Left lung (tissue), 10 donors: ENCODE measurements around the gene HMG20A. TPM values are rescaled to one million over a fixed set of nuclear protein-coding genes. Genes with fewer than 3 reads are reported as not detected.
A peak's percentile ranks its signal among the peaks of the same experiment; 100 is the strongest.

Experiments
- ATAC-seq: fragments of 200-7000 bp; cut with Tn5 transposase; one replicate; pipeline ENCODE4 v1.9.1; 2020; ENCODE audit warnings: moderate library complexity
- DNase-seq, 4 donors: peaks; one replicate each; pipeline ENCODE4 v3.0.0-alpha.2; 2013 to 2020
- H3K27ac ChIP-seq, 2 donors: fragments of 200-600 bp; sonication (generic) in 1 of 2; one replicate each; pipeline versions ENCODE4 v1.5.0 to v1.8.0; 2020 to 2021
- H3K27me3 ChIP-seq, 2 donors: fragments of 200-600 bp; sonication (generic) in 1 of 2; one replicate each; pipeline versions ENCODE4 v1.5.0 to v1.8.0; 2020 to 2021
- H3K36me3 ChIP-seq, 2 donors: fragments of 200-600 bp; sonication (generic) in 1 of 2; one replicate each; pipeline versions ENCODE4 v1.5.0 to v1.8.0; 2020 to 2021
- H3K4me1 ChIP-seq, 2 donors: fragments of 200-600 bp; one replicate each; pipeline ENCODE4 v1.8.0; 2021
- H3K4me3 ChIP-seq, 2 donors: fragments of 200-600 bp; sonication (generic) in 1 of 2; one replicate each; pipeline versions ENCODE4 v1.5.0 to v1.8.0; 2020 to 2021; ENCODE audit warnings: mild to moderate bottlenecking in 1 of 2
- H3K9me3 ChIP-seq, 2 donors: fragments of 200-600 bp; sonication (generic) in 1 of 2; one replicate each; pipeline versions ENCODE4 v1.5.0 to v1.8.0; 2020 to 2021
- intact Hi-C, 2 donors: fragments of 100-400 bp; cut with DNase I; formaldehyde crosslinking; loops; one replicate each; pipeline versions ENCODE4 v1.11.2 to v1.14.2; 2022
- polyA plus RNA-seq, 6 donors: library from polyadenylated mRNA; unstranded; fragments of 120-200 nt; gene quantifications; one replicate each; pipeline ENCODE4 v1.2.1, GENCODE V29; 2013; ENCODE audit not compliant: insufficient read length in 6 of 6
- total RNA-seq, 2 donors: library from RNA; stranded (reverse); fragmentation: NEBNext Ultra II Directional; extraction: Animal tissue kit (Norgen Biotek cat#: 25700); gene quantifications; one replicate each; pipeline ENCODE4 v1.2.1, GENCODE V29; 2021
- TF ChIP-seq, protein P1 (sequence below), 2 donors: fragments of 200-600 bp; sonication (generic) in 1 of 2; IDR thresholded peaks; one replicate each; pipeline versions ENCODE4 v1.5.0 to v1.8.0; 2021; ENCODE audit warnings: antibody characterized with exemption in 2 of 2
- donor health status: DM: no; HTN: yes; CAD: no.
- donor health status: DM: no; HTN: no; CAD: no.

The HMG20A gene
- total and polyA plus RNA-seq, 8 donors, result 34.9 to 93.5 (median 76.5) TPM

DNA sequence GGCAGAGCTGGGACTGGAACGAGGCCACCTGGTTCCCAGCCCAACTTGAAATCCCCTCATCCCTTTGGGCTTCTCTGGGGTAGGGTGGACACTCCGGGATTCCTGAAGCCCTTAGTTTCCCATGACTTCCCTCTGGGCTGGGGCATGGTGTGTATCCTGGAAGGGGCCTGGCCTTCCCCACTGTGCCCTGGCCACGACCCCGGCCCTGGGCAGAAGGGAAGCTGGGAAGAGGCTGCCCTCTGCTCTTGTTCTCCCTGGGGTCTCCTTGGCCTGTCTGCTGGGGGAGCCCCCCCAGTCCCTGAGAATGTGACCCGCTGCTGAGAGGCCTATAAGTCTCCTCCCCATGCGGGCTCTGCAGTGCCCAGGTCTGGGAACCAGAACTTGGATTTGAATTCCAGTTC, 107.1 kb downstream of the HMG20A start:
- DNase-seq (peak in 1 of 4 donors; percentile 28), ATAC-seq (peak; percentile 9)
- Histone ChIP-seq H3K36me3 (no peaks in the 10 kb centered on the region), H3K4me3 (no peak overlapping the region), H3K4me1 (peaks cover 0 to 8% of the 10 kb centered on the region in 2 donors), H3K27ac (peak overlapping the region in 1 of 2 donors; percentile 7), H3K27me3 (no peaks in the 10 kb centered on the region), H3K9me3 (no peaks in the 10 kb centered on the region)
- TF ChIP-seq, protein P1, sequence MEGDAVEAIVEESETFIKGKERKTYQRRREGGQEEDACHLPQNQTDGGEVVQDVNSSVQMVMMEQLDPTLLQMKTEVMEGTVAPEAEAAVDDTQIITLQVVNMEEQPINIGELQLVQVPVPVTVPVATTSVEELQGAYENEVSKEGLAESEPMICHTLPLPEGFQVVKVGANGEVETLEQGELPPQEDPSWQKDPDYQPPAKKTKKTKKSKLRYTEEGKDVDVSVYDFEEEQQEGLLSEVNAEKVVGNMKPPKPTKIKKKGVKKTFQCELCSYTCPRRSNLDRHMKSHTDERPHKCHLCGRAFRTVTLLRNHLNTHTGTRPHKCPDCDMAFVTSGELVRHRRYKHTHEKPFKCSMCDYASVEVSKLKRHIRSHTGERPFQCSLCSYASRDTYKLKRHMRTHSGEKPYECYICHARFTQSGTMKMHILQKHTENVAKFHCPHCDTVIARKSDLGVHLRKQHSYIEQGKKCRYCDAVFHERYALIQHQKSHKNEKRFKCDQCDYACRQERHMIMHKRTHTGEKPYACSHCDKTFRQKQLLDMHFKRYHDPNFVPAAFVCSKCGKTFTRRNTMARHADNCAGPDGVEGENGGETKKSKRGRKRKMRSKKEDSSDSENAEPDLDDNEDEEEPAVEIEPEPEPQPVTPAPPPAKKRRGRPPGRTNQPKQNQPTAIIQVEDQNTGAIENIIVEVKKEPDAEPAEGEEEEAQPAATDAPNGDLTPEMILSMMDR (IDR thresholded peaks at IDR 0.05), result no peak
- intact Hi-C loops, result no loop called here

DNA sequence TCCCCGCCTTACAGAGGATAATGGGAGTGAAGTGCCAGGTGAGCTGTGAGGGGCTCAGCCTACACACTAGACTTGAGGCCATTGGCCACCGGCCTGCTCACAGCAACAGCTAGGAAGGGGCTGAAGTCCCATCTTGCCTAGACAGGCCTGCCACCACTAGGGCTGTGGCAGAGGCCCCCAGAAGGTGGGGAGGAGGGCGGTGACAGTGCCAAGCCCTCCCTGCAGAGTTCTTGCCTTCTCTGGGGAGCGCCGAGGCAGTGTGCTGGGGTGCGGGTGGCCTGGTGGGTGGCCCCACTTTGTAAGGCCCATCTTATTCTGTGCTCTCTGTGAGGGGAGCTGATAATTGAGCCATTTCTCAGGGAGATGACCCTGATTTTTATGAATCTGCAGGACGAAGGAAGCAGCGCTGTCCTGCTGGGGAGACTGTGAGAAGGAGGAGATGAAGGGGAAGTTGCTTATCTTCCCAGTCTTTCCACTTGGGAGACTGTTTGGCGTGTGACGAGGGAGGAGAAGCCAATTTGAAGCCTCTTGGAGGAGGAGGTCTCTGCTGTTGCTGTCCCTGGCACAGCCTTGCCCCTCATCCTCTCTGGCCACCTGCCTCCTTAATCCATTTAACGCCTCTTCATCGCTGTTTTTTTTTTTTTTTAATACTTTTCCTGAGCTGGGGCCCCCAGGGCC, 107.7 kb downstream of the HMG20A start:
- H3K4me3 ChIP-seq, result no peak overlapping the region
- DNase-seq (peak in 2 of 4 donors; percentile 12 to 58), ATAC-seq (no peak)
- peaks cover 0 to 8% of the 10 kb centered on the region in 2 donors for H3K4me1 ChIP-seq
- intact Hi-C loops, result no loop called here
- H3K27me3 ChIP-seq, result no peaks in the 10 kb centered on the region
- TF ChIP-seq, protein P1 (IDR thresholded peaks at IDR 0.05), result no peak
- H3K9me3 ChIP-seq, result no peaks in the 10 kb centered on the region
- no peak overlapping the region for H3K27ac ChIP-seq
- no peaks in the 10 kb centered on the region for H3K36me3 ChIP-seq

DNA sequence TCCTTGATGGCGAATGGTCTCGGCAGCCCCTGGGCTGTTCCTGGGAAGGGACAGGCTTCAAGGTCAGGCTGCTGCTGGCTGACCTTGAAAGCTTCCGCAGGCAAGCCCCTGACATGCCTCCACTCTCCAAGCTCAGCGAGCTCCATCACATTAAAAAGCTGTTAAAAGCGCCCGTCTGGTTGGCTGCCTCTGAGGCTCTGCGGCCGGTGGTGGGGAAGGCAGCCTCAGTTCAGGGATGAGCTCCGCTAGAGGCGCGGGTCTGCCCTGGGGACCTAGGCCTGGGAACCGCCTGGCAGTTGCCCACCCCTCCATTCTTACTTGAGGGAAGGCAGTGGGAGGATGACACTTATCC, 108.3 kb downstream of the HMG20A start:
- Histone ChIP-seq H3K27me3 (no peaks in the 10 kb centered on the region), H3K4me1 (peaks cover 0 to 8% of the 10 kb centered on the region in 2 donors), H3K4me3 (no peak overlapping the region), H3K27ac (no peak overlapping the region), H3K36me3 (no peaks in the 10 kb centered on the region), H3K9me3 (no peaks in the 10 kb centered on the region)
- DNase-seq (peak in 2 of 4 donors; percentile 10 to 58), ATAC-seq (no peak)
- intact Hi-C loops, result no loop called here
- TF ChIP-seq, protein P1 (IDR thresholded peaks at IDR 0.05), result no peak

DNA sequence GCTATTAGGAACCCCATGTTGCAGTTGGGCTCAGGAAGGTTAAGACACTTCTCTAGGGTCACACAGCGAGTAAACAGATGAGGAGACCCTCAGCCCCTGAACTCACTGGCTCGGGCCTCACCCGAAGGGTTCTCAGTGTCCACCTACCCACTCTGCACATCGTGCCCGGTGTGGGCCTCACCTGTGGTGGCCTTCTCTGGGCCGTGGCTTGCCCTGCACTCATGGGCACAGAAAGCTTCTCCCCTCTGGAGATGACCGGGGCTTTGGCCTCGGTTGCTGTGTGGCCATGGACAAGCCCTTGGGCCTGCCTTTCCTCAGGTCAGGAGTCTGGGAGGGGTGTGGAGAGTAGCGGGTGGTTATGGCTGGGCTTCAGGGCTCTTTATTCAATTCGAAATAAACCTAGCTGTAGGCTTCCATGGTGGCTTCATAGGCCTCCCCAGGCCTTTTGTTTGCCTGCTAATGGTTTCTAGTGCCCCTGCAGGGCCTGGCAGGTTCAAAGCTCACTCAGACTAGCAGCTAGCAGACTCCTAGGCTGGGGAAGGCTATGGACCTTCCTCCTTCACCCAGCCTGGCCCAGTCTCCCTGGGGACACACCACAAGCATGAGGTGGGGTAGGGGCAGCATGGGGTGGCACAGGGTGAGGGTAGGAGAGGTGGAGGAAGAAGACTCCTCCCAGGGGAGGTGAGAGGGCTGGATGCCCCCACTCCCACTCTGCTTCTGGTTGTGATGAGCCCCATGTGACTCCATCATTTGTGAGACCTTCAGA, 108.9 kb downstream of the HMG20A start:
- H3K4me3 ChIP-seq, result no peak overlapping the region
- no peak overlapping the region for H3K27ac ChIP-seq
- no peaks in the 10 kb centered on the region for H3K27me3 ChIP-seq
- no peak for ATAC-seq
- peaks cover 0 to 8% of the 10 kb centered on the region in 2 donors for H3K4me1 ChIP-seq
- peak in 1 of 4 donors; percentile 23 for DNase-seq
- TF ChIP-seq, protein P1 (IDR thresholded peaks at IDR 0.05), result no peak
- no peaks in the 10 kb centered on the region for H3K9me3 ChIP-seq
- no peaks in the 10 kb centered on the region for H3K36me3 ChIP-seq
- intact Hi-C loops, result loop anchor here in 1 of 2 donors (10.0 kb wide), 1 partner anchor 345 kb away; no protein-coding TSS in a partner anchor

DNA sequence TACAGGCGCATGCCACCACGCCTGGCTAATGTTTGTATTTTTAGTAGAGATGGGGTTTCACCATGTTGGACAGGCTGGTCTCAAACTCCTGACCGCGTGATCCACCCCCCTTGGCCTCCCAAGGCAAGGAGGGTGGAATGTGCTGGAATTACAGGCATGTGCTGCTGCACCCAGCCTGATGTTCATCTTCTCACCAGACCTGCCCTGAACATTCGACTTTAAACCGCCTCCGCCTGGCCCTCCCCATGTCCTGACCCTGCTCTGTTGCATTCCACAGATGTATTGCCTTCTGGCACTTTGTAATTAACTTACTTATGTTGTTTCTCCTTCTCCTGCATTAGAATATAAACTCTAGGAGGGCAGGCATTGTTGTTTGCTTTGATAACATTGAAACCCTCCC, 109.9 kb downstream of the HMG20A start:
- ATAC-seq, result no peak
- DNase-seq, result peak in 1 of 4 donors; percentile 4
- Histone ChIP-seq H3K4me1 (peaks cover 0 to 8% of the 10 kb centered on the region in 2 donors), H3K27me3 (no peaks in the 10 kb centered on the region), H3K9me3 (no peaks in the 10 kb centered on the region), H3K4me3 (no peak overlapping the region), H3K36me3 (no peaks in the 10 kb centered on the region), H3K27ac (no peak overlapping the region)
- intact Hi-C loops, result loop anchor here in 1 of 2 donors (10.0 kb wide), 1 partner anchor 346 kb away; no protein-coding TSS in a partner anchor
- TF ChIP-seq, protein P1 (IDR thresholded peaks at IDR 0.05), result no peak
